ENCODE data around the gene GDPD1. TPM values are rescaled to one million over a fixed set of nuclear protein-coding genes. Genes with fewer than 3 reads are reported as not detected.

The GDPD1 gene
- total RNA-seq, 1 experiment from 2014 or later: 6.0 TPM

GRCh38 chr17:59219992-59220327, 351 bp upstream of the GDPD1 start:
- Mint-ChIP-seq H3K36me3 (no peaks in the 10 kb centered on the region), H3K27me3 (ENCODE audit: low read depth) (peaks cover 3% of the 10 kb centered on the region; the same call in 1 of the 2 replicates), H3K4me1 (peaks cover 6% of the 10 kb centered on the region; the same call in 1 of the 2 replicates), H3K27ac (peak overlapping the region; percentile 77), H3K4me3 (peak overlapping the region; percentile 94), H3K9me3 (no peaks in the 10 kb centered on the region)
- CTCF ChIA-PET: interaction anchor here (0.5 to 1.1 kb wide), 10 partner anchors 9 to 109 kb away, joined by 3 to 7 read pairs (median 4); partner anchors contain the start of gene SMG8
- TF ChIP-seq TEAD4 (CRISPR knock-in tag; IDR thresholded peaks at IDR 0.05) (no peak), TEAD1 (CRISPR knock-in tag; IDR thresholded peaks at IDR 0.05) (no peak), ELF4 (CRISPR knock-in tag; IDR thresholded peaks at IDR 0.05; ENCODE audit: low read depth) (no peak), ZNF416 (CRISPR knock-in tag; IDR thresholded peaks at IDR 0.05) (no peak), TP53 (CRISPR knock-in tag; IDR thresholded peaks at IDR 0.05) (no peak), ZBTB43 (CRISPR knock-in tag; IDR thresholded peaks at IDR 0.05) (no peak), ATF1 (CRISPR knock-in tag; IDR thresholded peaks at IDR 0.05) (no peak), CREM (CRISPR knock-in tag; IDR thresholded peaks at IDR 0.05) (no peak)
- TF ChIP-seq, protein P1, sequence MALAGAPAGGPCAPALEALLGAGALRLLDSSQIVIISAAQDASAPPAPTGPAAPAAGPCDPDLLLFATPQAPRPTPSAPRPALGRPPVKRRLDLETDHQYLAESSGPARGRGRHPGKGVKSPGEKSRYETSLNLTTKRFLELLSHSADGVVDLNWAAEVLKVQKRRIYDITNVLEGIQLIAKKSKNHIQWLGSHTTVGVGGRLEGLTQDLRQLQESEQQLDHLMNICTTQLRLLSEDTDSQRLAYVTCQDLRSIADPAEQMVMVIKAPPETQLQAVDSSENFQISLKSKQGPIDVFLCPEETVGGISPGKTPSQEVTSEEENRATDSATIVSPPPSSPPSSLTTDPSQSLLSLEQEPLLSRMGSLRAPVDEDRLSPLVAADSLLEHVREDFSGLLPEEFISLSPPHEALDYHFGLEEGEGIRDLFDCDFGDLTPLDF (CRISPR knock-in tag; IDR thresholded peaks at IDR 0.05): no peak
- TF ChIP-seq, protein P2, sequence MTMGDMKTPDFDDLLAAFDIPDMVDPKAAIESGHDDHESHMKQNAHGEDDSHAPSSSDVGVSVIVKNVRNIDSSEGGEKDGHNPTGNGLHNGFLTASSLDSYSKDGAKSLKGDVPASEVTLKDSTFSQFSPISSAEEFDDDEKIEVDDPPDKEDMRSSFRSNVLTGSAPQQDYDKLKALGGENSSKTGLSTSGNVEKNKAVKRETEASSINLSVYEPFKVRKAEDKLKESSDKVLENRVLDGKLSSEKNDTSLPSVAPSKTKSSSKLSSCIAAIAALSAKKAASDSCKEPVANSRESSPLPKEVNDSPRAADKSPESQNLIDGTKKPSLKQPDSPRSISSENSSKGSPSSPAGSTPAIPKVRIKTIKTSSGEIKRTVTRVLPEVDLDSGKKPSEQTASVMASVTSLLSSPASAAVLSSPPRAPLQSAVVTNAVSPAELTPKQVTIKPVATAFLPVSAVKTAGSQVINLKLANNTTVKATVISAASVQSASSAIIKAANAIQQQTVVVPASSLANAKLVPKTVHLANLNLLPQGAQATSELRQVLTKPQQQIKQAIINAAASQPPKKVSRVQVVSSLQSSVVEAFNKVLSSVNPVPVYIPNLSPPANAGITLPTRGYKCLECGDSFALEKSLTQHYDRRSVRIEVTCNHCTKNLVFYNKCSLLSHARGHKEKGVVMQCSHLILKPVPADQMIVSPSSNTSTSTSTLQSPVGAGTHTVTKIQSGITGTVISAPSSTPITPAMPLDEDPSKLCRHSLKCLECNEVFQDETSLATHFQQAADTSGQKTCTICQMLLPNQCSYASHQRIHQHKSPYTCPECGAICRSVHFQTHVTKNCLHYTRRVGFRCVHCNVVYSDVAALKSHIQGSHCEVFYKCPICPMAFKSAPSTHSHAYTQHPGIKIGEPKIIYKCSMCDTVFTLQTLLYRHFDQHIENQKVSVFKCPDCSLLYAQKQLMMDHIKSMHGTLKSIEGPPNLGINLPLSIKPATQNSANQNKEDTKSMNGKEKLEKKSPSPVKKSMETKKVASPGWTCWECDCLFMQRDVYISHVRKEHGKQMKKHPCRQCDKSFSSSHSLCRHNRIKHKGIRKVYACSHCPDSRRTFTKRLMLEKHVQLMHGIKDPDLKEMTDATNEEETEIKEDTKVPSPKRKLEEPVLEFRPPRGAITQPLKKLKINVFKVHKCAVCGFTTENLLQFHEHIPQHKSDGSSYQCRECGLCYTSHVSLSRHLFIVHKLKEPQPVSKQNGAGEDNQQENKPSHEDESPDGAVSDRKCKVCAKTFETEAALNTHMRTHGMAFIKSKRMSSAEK (CRISPR knock-in tag; IDR thresholded peaks at IDR 0.05; ENCODE audit: borderline replicate concordance): no peak
- TF ChIP-seq, protein P3, sequence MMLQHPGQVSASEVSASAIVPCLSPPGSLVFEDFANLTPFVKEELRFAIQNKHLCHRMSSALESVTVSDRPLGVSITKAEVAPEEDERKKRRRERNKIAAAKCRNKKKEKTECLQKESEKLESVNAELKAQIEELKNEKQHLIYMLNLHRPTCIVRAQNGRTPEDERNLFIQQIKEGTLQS (CRISPR knock-in tag; conservative IDR thresholded peaks at IDR 0.05): no peak
- DNase-seq (ENCODE audit: low spot score) (no peak), ATAC-seq (no peak)
- POLR2A ChIA-PET: interaction anchor here (0.5 to 1.5 kb wide), 2 partner anchors 9 to 337 kb away, joined by 4 read pairs; no protein-coding TSS in a partner anchor

GRCh38 chr17:59221159-59221847, 992 bp downstream of the GDPD1 start:
- no peaks in the 10 kb centered on the region for H3K9me3 Mint-ChIP-seq
- DNase-seq (ENCODE audit: low spot score) (no peak), ATAC-seq (no peak)
- H3K27me3 Mint-ChIP-seq (ENCODE audit: low read depth): peaks cover 3% of the 10 kb centered on the region; the same call in 1 of the 2 replicates
- no peaks in the 10 kb centered on the region for H3K36me3 Mint-ChIP-seq
- H3K4me1 Mint-ChIP-seq: peaks cover 6% of the 10 kb centered on the region; the same call in 1 of the 2 replicates
- peak overlapping the region; percentile 94 for H3K4me3 Mint-ChIP-seq
- ChIA-PET CTCF (interaction anchor here (0.5 to 1.6 kb wide), 6 partner anchors 11 to 463 kb away, joined by 3 to 9 read pairs (median 4); partner anchors contain the start of gene SMG8), POLR2A (interaction anchor here (0.6 to 0.7 kb wide), 3 partner anchors 11 to 857 kb away, joined by 3 read pairs; no protein-coding TSS in a partner anchor)
- no peak overlapping the region for H3K27ac Mint-ChIP-seq
- TF ChIP-seq AFF4 (CRISPR knock-in tag; IDR thresholded peaks at IDR 0.05; ENCODE audit: borderline replicate concordance): no peak
- TF ChIP-seq, protein P4, sequence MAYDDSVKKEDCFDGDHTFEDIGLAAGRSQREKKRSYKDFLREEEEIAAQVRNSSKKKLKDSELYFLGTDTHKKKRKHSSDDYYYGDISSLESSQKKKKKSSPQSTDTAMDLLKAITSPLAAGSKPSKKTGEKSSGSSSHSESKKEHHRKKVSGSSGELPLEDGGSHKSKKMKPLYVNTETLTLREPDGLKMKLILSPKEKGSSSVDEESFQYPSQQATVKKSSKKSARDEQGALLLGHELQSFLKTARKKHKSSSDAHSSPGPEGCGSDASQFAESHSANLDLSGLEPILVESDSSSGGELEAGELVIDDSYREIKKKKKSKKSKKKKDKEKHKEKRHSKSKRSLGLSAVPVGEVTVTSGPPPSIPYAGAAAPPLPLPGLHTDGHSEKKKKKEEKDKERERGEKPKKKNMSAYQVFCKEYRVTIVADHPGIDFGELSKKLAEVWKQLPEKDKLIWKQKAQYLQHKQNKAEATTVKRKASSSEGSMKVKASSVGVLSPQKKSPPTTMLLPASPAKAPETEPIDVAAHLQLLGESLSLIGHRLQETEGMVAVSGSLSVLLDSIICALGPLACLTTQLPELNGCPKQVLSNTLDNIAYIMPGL (CRISPR knock-in tag; IDR thresholded peaks at IDR 0.05): 0 out of 2 replicates have a peak, but pooled peaks have one; percentile 1
- TF ChIP-seq ZNF263 (CRISPR knock-in tag; IDR thresholded peaks at IDR 0.05; ENCODE audit: low read depth): no peak

All from WTC11 (cell line).